DOHH2 (cell line): ENCODE measurements around the gene AP3S1.
"Not testable (repeated sequence)": the region's sequence is repeated elsewhere in the genome, so short reads cannot be mapped to it uniquely, and the experiment has no call there.

Source experiments
- H3F3A ChIP-seq: fragments of 200-600 bp; sonication (generic), shearing (Covaris generic); 2 replicates; pipeline ENCODE4 v1.6.0; 2016; ENCODE audit warnings: antibody characterized with exemption, mild to moderate bottlenecking; ENCODE audit not compliant: control insufficient read depth, insufficient read depth
- H3K27ac ChIP-seq: fragments of 200-600 bp; sonication (generic); 2 replicates; pipeline ENCODE4 v1.5.1; 2014; ENCODE audit warnings: low read depth, mild to moderate bottlenecking, low read length, moderate library complexity
- H3K27me3 ChIP-seq: fragments of 200-600 bp; sonication (generic); 2 replicates; pipeline ENCODE4 v1.6.1; 2014; ENCODE audit warnings: mild to moderate bottlenecking, low read length, mixed read lengths; ENCODE audit not compliant: control insufficient read depth
- H3K36me3 ChIP-seq: fragments of 200-600 bp; sonication (generic); 2 replicates; pipeline ENCODE4 v1.6.1; 2014; ENCODE audit warnings: mild to moderate bottlenecking, low read length, moderate library complexity, mixed read lengths; ENCODE audit not compliant: control insufficient read depth
- H3K4me1 ChIP-seq: fragments of 200-600 bp; sonication (generic); 2 replicates; pipeline ENCODE4 v1.6.1; 2014; ENCODE audit warnings: mild to moderate bottlenecking, low read length, mixed read lengths; ENCODE audit not compliant: control insufficient read depth
- H3K4me2 ChIP-seq: fragments of 200-600 bp; sonication (generic); 2 replicates; pipeline ENCODE4 v1.6.0; 2014; ENCODE audit warnings: mild to moderate bottlenecking, low read length, moderate library complexity
- H3K4me3 ChIP-seq: fragments of 200-600 bp; sonication (generic); 2 replicates; pipeline ENCODE4 v1.5.1; 2014; ENCODE audit warnings: mild to moderate bottlenecking, low read length, mixed read lengths
- H3K79me2 ChIP-seq: fragments of 200-600 bp; sonication (generic); 2 replicates; pipeline ENCODE4 v1.6.1; 2014; ENCODE audit warnings: mild to moderate bottlenecking, low read length, mixed read lengths; ENCODE audit not compliant: control insufficient read depth
- H3K9me2 ChIP-seq: fragments of 200-600 bp; sonication (generic); replicated peaks from 2 replicates; pipeline ENCODE4 v1.6.1; 2014; ENCODE audit warnings: mild to moderate bottlenecking, low read length, mixed read lengths; ENCODE audit not compliant: control insufficient read depth
- H3K9me3 ChIP-seq: fragments of 200-600 bp; sonication (generic); 2 replicates; pipeline ENCODE4 v1.6.1; 2014; ENCODE audit warnings: antibody characterized with exemption, low read length, mixed read lengths; ENCODE audit not compliant: control insufficient read depth, insufficient read depth
- H4K20me1 ChIP-seq: fragments of 200-600 bp; sonication (generic); 2 replicates; pipeline ENCODE4 v1.6.0; 2014; ENCODE audit warnings: low read depth, mild to moderate bottlenecking, antibody characterized with exemption, low read length, moderate library complexity; ENCODE audit not compliant: control insufficient read depth, insufficient read depth
- CTCF ChIP-seq: fragments of 200-600 bp; sonication (generic); IDR thresholded peaks from one replicate; pipeline ENCODE4 v1.5.1; 2014; ENCODE audit warnings: antibody characterized with exemption, mild to moderate bottlenecking, low read depth, low read length; ENCODE audit not compliant: poor library complexity, severe bottlenecking
- EZH2phosphoT487 ChIP-seq: fragments of 200-600 bp; sonication (generic); IDR thresholded peaks from 2 replicates; pipeline ENCODE4 v1.6.1; 2017; ENCODE audit warnings: borderline replicate concordance, mild to moderate bottlenecking, antibody characterized with exemption, low read length, moderate library complexity, mixed read lengths

AP3S1 gene

GRCh38 chr5:115806986-115807653 lies 34.6 kb upstream of the AP3S1 start:
- Histone ChIP-seq H4K20me1 (no peaks in the 10 kb centered on the region), H3K4me3 (no peak overlapping the region), H3K79me2 (no peaks in the 10 kb centered on the region), H3K27me3 (no peaks in the 10 kb centered on the region), H3K9me3 (no peaks in the 10 kb centered on the region), H3K27ac (no peak overlapping the region), H3K9me2 (no peaks in the 10 kb centered on the region), H3K36me3 (no peaks in the 10 kb centered on the region), H3F3A (no peaks in the 10 kb centered on the region), H3K4me1 (peaks cover 3% of the 10 kb centered on the region), H3K4me2 (no peak overlapping the region)
- no peak for TF ChIP-seq EZH2phosphoT487
- TF ChIP-seq CTCF = no peak

GRCh38 chr5:115807654-115808052 lies 34.1 kb upstream of the AP3S1 start:
- Histone ChIP-seq H4K20me1 (no peaks in the 10 kb centered on the region), H3K79me2 (no peaks in the 10 kb centered on the region), H3K4me2 (no peak overlapping the region), H3K9me3 (no peaks in the 10 kb centered on the region), H3K9me2 (no peaks in the 10 kb centered on the region), H3K27me3 (no peaks in the 10 kb centered on the region), H3K36me3 (no peaks in the 10 kb centered on the region), H3F3A (no peaks in the 10 kb centered on the region), H3K27ac (no peak overlapping the region), H3K4me1 (peaks cover 3% of the 10 kb centered on the region), H3K4me3 (no peak overlapping the region)
- TF ChIP-seq CTCF (no peak), EZH2phosphoT487 (no peak)

- H3K4me2 ChIP-seq, H3K9me3 ChIP-seq, H3K27me3 ChIP-seq, H3K9me2 ChIP-seq, H4K20me1 ChIP-seq, H3K27ac ChIP-seq, H3K4me1 ChIP-seq, H3K36me3 ChIP-seq, H3F3A ChIP-seq, H3K79me2 ChIP-seq, H3K4me3 ChIP-seq: not testable (repeated sequence)
These were observed 33.7 kb upstream of the AP3S1 start for GRCh38 chr5:115808066-115808465.

- no peak overlapping the region for H3K4me2 ChIP-seq
- no peaks in the 10 kb centered on the region for H3K9me3 ChIP-seq
- H3F3A ChIP-seq = no peaks in the 10 kb centered on the region
- peaks cover 3% of the 10 kb centered on the region for H3K4me1 ChIP-seq
- no peaks in the 10 kb centered on the region for H3K27me3 ChIP-seq
- H3K9me2 ChIP-seq = no peaks in the 10 kb centered on the region
- no peaks in the 10 kb centered on the region for H3K36me3 ChIP-seq
- H4K20me1 ChIP-seq = no peaks in the 10 kb centered on the region
- H3K4me3 ChIP-seq = no peak overlapping the region
- no peak overlapping the region for H3K27ac ChIP-seq
- no peaks in the 10 kb centered on the region for H3K79me2 ChIP-seq
- TF ChIP-seq CTCF = no peak
- TF ChIP-seq EZH2phosphoT487 = no peak
These were observed 31.8 kb upstream of the AP3S1 start for GRCh38 chr5:115809946-115810345.
